Fibroblast of lung (primary cell): ENCODE data around the gene CADPS. TPM values are rescaled to one million over a fixed set of nuclear protein-coding genes. Genes with fewer than 3 reads are reported as not detected.

Experiments
- DNase-seq, 2 donors: peaks; one replicate each; pipeline versions ENCODE4 v3.0.0 to v3.0.0-alpha.2; 2010; ENCODE audit warnings: low read depth in 2 of 2
- H2AFZ ChIP-seq: 2 replicates; pipeline ENCODE4 v1.5.1; 2012; ENCODE audit warnings: low read length, control low read depth, inconsistent platforms
- H3K27ac ChIP-seq: 2 replicates; pipeline ENCODE4 v1.5.1; 2011; ENCODE audit warnings: low read length, control low read depth; ENCODE audit not compliant: insufficient read depth
- H3K27me3 ChIP-seq: 2 replicates; pipeline ENCODE4 v1.5.1; 2011; ENCODE audit warnings: mild to moderate bottlenecking, low read length; ENCODE audit not compliant: control insufficient read depth, insufficient read depth
- H3K36me3 ChIP-seq: 2 replicates; pipeline ENCODE4 v1.5.1; 2011; ENCODE audit warnings: low read length; ENCODE audit not compliant: control insufficient read depth, insufficient read depth
- H3K4me1 ChIP-seq: 2 replicates; pipeline ENCODE4 v1.5.1; 2011; ENCODE audit warnings: low read length; ENCODE audit not compliant: control insufficient read depth, insufficient read depth; ENCODE audit errors: extremely low read depth
- H3K4me2 ChIP-seq: 2 replicates; pipeline ENCODE4 v1.5.1; 2011; ENCODE audit warnings: low read length, control low read depth; ENCODE audit not compliant: insufficient read depth; ENCODE audit errors: extremely low read depth
- H3K4me3 ChIP-seq, 4 experiments: fragments of 200-600 bp in 1 of 4; sonication (generic) in 1 of 4; replicated peaks in 1 of 4; 2 replicates each; pipeline ENCODE4 v1.5.1; 2011 to 2016; ENCODE audit warnings: low read length in 4 of 4, low read depth in 3 of 4, mild to moderate bottlenecking in 3 of 4, control low read depth in 2 of 4, inconsistent platforms in 1 of 4, mixed read lengths in 1 of 4; ENCODE audit not compliant: insufficient read depth in 1 of 4; ENCODE audit errors: control extremely low read depth in 1 of 4
- H3K79me2 ChIP-seq: 2 replicates; pipeline ENCODE4 v1.5.1; 2012; ENCODE audit warnings: mild to moderate bottlenecking, low read length, inconsistent platforms; ENCODE audit not compliant: control insufficient read depth, insufficient read depth
- H3K9ac ChIP-seq: 2 replicates; pipeline ENCODE4 v1.5.1; 2011; ENCODE audit warnings: mild to moderate bottlenecking, low read length, control low read depth; ENCODE audit not compliant: insufficient read depth
- H3K9me3 ChIP-seq: 2 replicates; pipeline ENCODE4 v1.5.1; 2012; ENCODE audit warnings: low read depth, low read length; ENCODE audit not compliant: control insufficient read depth, insufficient read depth
- H4K20me1 ChIP-seq: 2 replicates; pipeline ENCODE4 v1.5.1; 2011; ENCODE audit warnings: low read length; ENCODE audit not compliant: control insufficient read depth, insufficient read depth; ENCODE audit errors: extremely low read depth
- CTCF ChIP-seq, 2 donors: IDR thresholded peaks in 1 of 2; conservative IDR thresholded peaks in 1 of 2; 1 replicate in 1 of 2; 2 replicates in 1 of 2; pipeline ENCODE4 v1.5.1; 2011 to 2012; ENCODE audit warnings: low read length in 2 of 2, control low read depth in 1 of 2, inconsistent platforms in 1 of 2, low read depth in 1 of 2, mild to moderate bottlenecking in 1 of 2
- EZH2 ChIP-seq: IDR thresholded peaks from 2 replicates; pipeline ENCODE4 v1.5.1; 2012; ENCODE audit warnings: low read length, control low read depth, mild to moderate bottlenecking; ENCODE audit errors: missing control alignments
- polyA plus RNA-seq, 2 donors: library from polyadenylated mRNA; depleted of rRNA in 1 of 2; stranded (reverse) in 1 of 2; unstranded in 1 of 2; fragments of >200 nt; gene quantifications; 2 replicates each; pipeline ENCODE4 v1.2.1, GENCODE V29; 2011 to 2012; ENCODE audit warnings: missing spikeins in 1 of 2
- total RNA-seq: library from RNA; depleted of rRNA; stranded (reverse); fragments of >200 nt; gene quantifications from 2 replicates; pipeline ENCODE4 v1.2.1, GENCODE V29; 2014

Gene CADPS
- total and polyA plus RNA-seq, 2 donors (not counting 1 experiment from before 2014, with no cell fraction given): 2.3 to 63.1 TPM

GRCh38 chr3:62374341-62375218 is 500.6 kb downstream of the CADPS start:
- H4K20me1 ChIP-seq: no peaks in the 10 kb centered on the region
- H3K9ac ChIP-seq: no peak overlapping the region
- H3K79me2 ChIP-seq: no peaks in the 10 kb centered on the region
- no peak overlapping the region for H2AFZ ChIP-seq
- H3K27me3 ChIP-seq: peaks cover 96% of the 10 kb centered on the region
- H3K4me2 ChIP-seq: peak overlapping the region; percentile 68
- no peaks in the 10 kb centered on the region for H3K9me3 ChIP-seq
- TF ChIP-seq CTCF (conservative IDR thresholded peaks at IDR 0.05 in 1 of 2, IDR thresholded peaks at IDR 0.05 in 1 of 2; ENCODE audit: low read depth in 1 of 2, low read length in 2 of 2) (no peak), EZH2 (no peak)
- peak; percentile 26 to 45 for DNase-seq
- H3K4me3 ChIP-seq: peak overlapping the region; percentile 32 to 46 (median 44)
- H3K27ac ChIP-seq: no peak overlapping the region
- H3K4me1 ChIP-seq: no peaks in the 10 kb centered on the region
- no peaks in the 10 kb centered on the region for H3K36me3 ChIP-seq

GRCh38 chr3:62373714-62374333 is 501.4 kb downstream of the CADPS start:
- H3K4me3 ChIP-seq: peak overlapping the region; percentile 32 to 46 (median 44)

More at GRCh38 chr3:62373714-62374333, 501.4 kb downstream of the CADPS start:
- H2AFZ ChIP-seq: no peak overlapping the region
- no peak overlapping the region for H3K9ac ChIP-seq
- no peaks in the 10 kb centered on the region for H3K79me2 ChIP-seq
- H3K4me1 ChIP-seq: no peaks in the 10 kb centered on the region
- peaks cover 96% of the 10 kb centered on the region for H3K27me3 ChIP-seq
- no peaks in the 10 kb centered on the region for H4K20me1 ChIP-seq
- H3K27ac ChIP-seq: no peak overlapping the region
- H3K36me3 ChIP-seq: no peaks in the 10 kb centered on the region
- no peak for DNase-seq
- no peaks in the 10 kb centered on the region for H3K9me3 ChIP-seq
- TF ChIP-seq EZH2: peak; percentile 95
- no peak for TF ChIP-seq CTCF (conservative IDR thresholded peaks at IDR 0.05 in 1 of 2, IDR thresholded peaks at IDR 0.05 in 1 of 2; ENCODE audit: low read depth in 1 of 2, low read length in 2 of 2)
- H3K4me2 ChIP-seq: peak overlapping the region; percentile 68
